Neutrophil (primary cell): ENCODE data around the gene FBXL5.

Experiments used
- H3K27ac ChIP-seq: fragments of 200-600 bp; sonication (generic); 2 replicates; pipeline ENCODE4 v1.5.1; 2016; ENCODE audit warnings: mild to moderate bottlenecking, moderate library complexity
- H3K27me3 ChIP-seq: fragments of 200-600 bp; sonication (generic); 2 replicates; pipeline ENCODE4 v1.6.0; 2016; ENCODE audit warnings: mild to moderate bottlenecking
- H3K36me3 ChIP-seq: fragments of 200-600 bp; sonication (generic); 2 replicates; pipeline ENCODE4 v1.5.1; 2017
- H3K4me1 ChIP-seq, 2 experiments: fragments of 200-600 bp in 1 of 2; sonication (generic) in 1 of 2; 1 replicate in 1 of 2; 2 replicates in 1 of 2; pipeline versions ENCODE4 v1.5.1 to v1.6.1; 2013 to 2016; ENCODE audit warnings: low read depth in 1 of 2, low read length in 1 of 2, mild to moderate bottlenecking in 1 of 2, moderate library complexity in 1 of 2; ENCODE audit not compliant: control insufficient read depth in 1 of 2, insufficient read depth in 1 of 2
- H3K4me3 ChIP-seq, 2 experiments: fragments of 200-600 bp in 1 of 2; sonication (generic) in 1 of 2; 1 replicate in 1 of 2; 2 replicates in 1 of 2; pipeline ENCODE4 v1.5.1; 2013 to 2016; ENCODE audit warnings: low read depth in 1 of 2, low read length in 1 of 2, mild to moderate bottlenecking in 1 of 2, moderate library complexity in 1 of 2
- H3K9me3 ChIP-seq: fragments of 200-600 bp; sonication (generic); 2 replicates; pipeline ENCODE4 v1.5.1; 2016
- CTCF ChIP-seq: fragments of 200-600 bp; sonication (generic); IDR thresholded peaks from 2 replicates; pipeline ENCODE4 v1.5.1; 2016; ENCODE audit warnings: antibody characterized with exemption

The FBXL5 gene

GRCh38 chr4:15592799-15593198 is 62.4 kb downstream of the FBXL5 start:
- Histone ChIP-seq H3K27me3 (no peaks in the 10 kb centered on the region), H3K4me1 (no peaks in the 10 kb centered on the region), H3K27ac (no peak overlapping the region), H3K4me3 (no peak overlapping the region), H3K9me3 (no peaks in the 10 kb centered on the region), H3K36me3 (peaks cover 37% of the 10 kb centered on the region)
- TF ChIP-seq CTCF, result no peak

GRCh38 chr4:15587649-15588048 is 67.5 kb downstream of the FBXL5 start:
- Histone ChIP-seq H3K27ac (no peak overlapping the region), H3K4me3 (no peak overlapping the region), H3K9me3 (no peaks in the 10 kb centered on the region), H3K27me3 (no peaks in the 10 kb centered on the region), H3K4me1 (peaks cover 25 to 27% of the 10 kb centered on the region in 2 experiments), H3K36me3 (peaks cover 4% of the 10 kb centered on the region)
- TF ChIP-seq CTCF, result no peak

GRCh38 chr4:15586066-15586465 is 69.1 kb downstream of the FBXL5 start:
- Histone ChIP-seq H3K36me3 (peaks cover 7% of the 10 kb centered on the region), H3K4me1 (peaks cover 25 to 27% of the 10 kb centered on the region in 2 experiments), H3K27ac (peak overlapping the region; percentile 60), H3K9me3 (no peaks in the 10 kb centered on the region), H3K4me3 (no peak overlapping the region), H3K27me3 (no peaks in the 10 kb centered on the region)
- no peak for TF ChIP-seq CTCF

- H3K4me1 ChIP-seq, result peaks cover 25 to 27% of the 10 kb centered on the region in 2 experiments
- H3K27ac ChIP-seq, result peak overlapping the region; percentile 60
- no peaks in the 10 kb centered on the region for H3K27me3 ChIP-seq
- H3K36me3 ChIP-seq, result peaks cover 6% of the 10 kb centered on the region
- no peak overlapping the region for H3K4me3 ChIP-seq
- H3K9me3 ChIP-seq, result no peaks in the 10 kb centered on the region
- TF ChIP-seq CTCF, result no peak
Measured at GRCh38 chr4:15585331-15585730, 69.8 kb downstream of the FBXL5 start.

GRCh38 chr4:15584785-15585184 is 70.4 kb downstream of the FBXL5 start:
- H3K36me3 ChIP-seq, result peaks cover 3% of the 10 kb centered on the region
- H3K4me3 ChIP-seq, result no peak overlapping the region
- TF ChIP-seq CTCF, result no peak
- H3K27ac ChIP-seq, result peak overlapping the region; percentile 60
- no peaks in the 10 kb centered on the region for H3K9me3 ChIP-seq
- no peaks in the 10 kb centered on the region for H3K27me3 ChIP-seq
- peaks cover 25 to 27% of the 10 kb centered on the region in 2 experiments for H3K4me1 ChIP-seq

- Histone ChIP-seq H3K27ac (peak overlapping the region; percentile 20), H3K27me3 (no peaks in the 10 kb centered on the region), H3K4me1 (no peaks in the 10 kb centered on the region), H3K4me3 (no peak overlapping the region), H3K36me3 (peaks cover 20% of the 10 kb centered on the region), H3K9me3 (no peaks in the 10 kb centered on the region)
- no peak for TF ChIP-seq CTCF
Measured at GRCh38 chr4:15577508-15577907, 77.6 kb downstream of the FBXL5 start.
